Measurements from ENCODE around the gene OGA. TPM values are rescaled to one million over a fixed set of nuclear protein-coding genes. Genes with fewer than 3 reads are reported as not detected.

OGA gene
- total and polyA plus RNA-seq, 9 of the 15 experiments (the other 6 are each of a cell fraction or from before 2014, with no cell fraction given): 13.5 to 73.5 (median 59.5) TPM

DNA sequence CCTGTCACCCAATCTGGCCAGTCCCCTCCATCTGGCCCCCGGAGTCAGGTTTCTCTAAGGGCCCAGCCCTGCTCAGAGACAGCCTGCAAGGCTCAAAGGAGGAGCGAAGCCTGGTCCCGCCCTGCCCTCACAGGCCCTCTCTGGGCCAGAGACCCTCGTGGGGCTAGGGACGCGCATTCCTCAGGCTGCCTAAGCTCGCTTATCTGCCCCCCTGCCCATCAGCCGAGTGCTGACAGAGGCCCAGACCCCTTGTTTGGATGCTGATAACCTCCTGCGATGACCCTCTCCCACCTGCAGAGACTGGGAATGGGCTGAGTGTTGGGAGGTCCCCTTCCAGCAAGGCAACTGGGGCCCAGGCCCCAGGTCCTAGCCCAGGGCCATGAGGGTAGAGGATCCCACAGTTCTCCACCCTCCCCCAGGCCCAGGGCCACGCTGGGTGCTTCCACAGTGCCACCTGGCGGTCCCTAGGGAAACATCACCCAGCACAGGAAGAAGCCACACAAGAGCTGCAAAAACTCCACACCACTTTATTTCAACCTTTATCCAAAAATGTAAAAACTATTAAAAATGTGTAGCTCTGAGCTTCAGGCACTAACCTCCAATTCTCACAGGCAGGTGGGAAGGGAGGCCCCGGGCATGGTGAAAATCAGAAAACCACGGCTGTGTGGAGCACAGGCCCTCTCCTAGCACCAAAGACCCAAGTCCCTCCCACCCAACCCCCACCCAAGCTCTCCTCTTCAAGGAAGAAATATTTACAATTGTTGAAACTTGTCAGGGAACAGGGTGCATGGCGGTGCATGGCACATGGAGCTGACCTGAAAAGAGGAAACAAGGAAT lies 37.2 kb downstream of the OGA start (continued):
- TF ChIP-seq, protein P1, sequence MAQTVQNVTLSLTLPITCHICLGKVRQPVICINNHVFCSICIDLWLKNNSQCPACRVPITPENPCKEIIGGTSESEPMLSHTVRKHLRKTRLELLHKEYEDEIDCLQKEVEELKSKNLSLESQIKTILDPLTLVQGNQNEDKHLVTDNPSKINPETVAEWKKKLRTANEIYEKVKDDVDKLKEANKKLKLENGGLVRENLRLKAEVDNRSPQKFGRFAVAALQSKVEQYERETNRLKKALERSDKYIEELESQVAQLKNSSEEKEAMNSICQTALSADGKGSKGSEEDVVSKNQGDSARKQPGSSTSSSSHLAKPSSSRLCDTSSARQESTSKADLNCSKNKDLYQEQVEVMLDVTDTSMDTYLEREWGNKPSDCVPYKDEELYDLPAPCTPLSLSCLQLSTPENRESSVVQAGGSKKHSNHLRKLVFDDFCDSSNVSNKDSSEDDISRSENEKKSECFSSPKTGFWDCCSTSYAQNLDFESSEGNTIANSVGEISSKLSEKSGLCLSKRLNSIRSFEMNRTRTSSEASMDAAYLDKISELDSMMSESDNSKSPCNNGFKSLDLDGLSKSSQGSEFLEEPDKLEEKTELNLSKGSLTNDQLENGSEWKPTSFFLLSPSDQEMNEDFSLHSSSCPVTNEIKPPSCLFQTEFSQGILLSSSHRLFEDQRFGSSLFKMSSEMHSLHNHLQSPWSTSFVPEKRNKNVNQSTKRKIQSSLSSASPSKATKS (CRISPR knock-in tag; IDR thresholded peaks at IDR 0.05): no peak
- TF ChIP-seq, protein P2, sequence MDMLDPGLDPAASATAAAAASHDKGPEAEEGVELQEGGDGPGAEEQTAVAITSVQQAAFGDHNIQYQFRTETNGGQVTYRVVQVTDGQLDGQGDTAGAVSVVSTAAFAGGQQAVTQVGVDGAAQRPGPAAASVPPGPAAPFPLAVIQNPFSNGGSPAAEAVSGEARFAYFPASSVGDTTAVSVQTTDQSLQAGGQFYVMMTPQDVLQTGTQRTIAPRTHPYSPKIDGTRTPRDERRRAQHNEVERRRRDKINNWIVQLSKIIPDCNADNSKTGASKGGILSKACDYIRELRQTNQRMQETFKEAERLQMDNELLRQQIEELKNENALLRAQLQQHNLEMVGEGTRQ (CRISPR knock-in tag; IDR thresholded peaks at IDR 0.05): no peak
- no peak for TF ChIP-seq RHOXF2B (CRISPR knock-in tag; conservative IDR thresholded peaks at IDR 0.05)
- no peak for TF ChIP-seq FOXK1 (CRISPR knock-in tag; IDR thresholded peaks at IDR 0.05; ENCODE audit: borderline replicate concordance)
- TF ChIP-seq ZNF232 (CRISPR knock-in tag; IDR thresholded peaks at IDR 0.05): no peak
- TF ChIP-seq, protein P3, sequence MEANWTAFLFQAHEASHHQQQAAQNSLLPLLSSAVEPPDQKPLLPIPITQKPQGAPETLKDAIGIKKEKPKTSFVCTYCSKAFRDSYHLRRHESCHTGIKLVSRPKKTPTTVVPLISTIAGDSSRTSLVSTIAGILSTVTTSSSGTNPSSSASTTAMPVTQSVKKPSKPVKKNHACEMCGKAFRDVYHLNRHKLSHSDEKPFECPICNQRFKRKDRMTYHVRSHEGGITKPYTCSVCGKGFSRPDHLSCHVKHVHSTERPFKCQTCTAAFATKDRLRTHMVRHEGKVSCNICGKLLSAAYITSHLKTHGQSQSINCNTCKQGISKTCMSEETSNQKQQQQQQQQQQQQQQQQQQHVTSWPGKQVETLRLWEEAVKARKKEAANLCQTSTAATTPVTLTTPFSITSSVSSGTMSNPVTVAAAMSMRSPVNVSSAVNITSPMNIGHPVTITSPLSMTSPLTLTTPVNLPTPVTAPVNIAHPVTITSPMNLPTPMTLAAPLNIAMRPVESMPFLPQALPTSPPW (CRISPR knock-in tag; IDR thresholded peaks at IDR 0.05): peak; percentile 33; the same call in 1 of the 2 replicates
- TF ChIP-seq NONO (IDR thresholded peaks at IDR 0.05; ENCODE audit: low read depth in 2 of 2, low read length in 1 of 2): no peak
- no peak for TF ChIP-seq MTF1 (CRISPR knock-in tag; IDR thresholded peaks at IDR 0.05; ENCODE audit: borderline replicate concordance)
- no peak for TF ChIP-seq ZNF76 (CRISPR knock-in tag; IDR thresholded peaks at IDR 0.05; ENCODE audit: borderline replicate concordance)
- no peak for TF ChIP-seq PYGO2 (tag; IDR thresholded peaks at IDR 0.05)
- TF ChIP-seq, protein P4, sequence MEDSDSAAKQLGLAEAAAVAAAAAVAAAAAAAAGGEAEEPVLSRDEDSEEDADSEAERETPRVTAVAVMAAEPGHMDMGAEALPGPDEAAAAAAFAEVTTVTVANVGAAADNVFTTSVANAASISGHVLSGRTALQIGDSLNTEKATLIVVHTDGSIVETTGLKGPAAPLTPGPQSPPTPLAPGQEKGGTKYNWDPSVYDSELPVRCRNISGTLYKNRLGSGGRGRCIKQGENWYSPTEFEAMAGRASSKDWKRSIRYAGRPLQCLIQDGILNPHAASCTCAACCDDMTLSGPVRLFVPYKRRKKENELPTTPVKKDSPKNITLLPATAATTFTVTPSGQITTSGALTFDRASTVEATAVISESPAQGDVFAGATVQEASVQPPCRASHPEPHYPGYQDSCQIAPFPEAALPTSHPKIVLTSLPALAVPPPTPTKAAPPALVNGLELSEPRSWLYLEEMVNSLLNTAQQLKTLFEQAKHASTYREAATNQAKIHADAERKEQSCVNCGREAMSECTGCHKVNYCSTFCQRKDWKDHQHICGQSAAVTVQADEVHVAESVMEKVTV (CRISPR knock-in tag; IDR thresholded peaks at IDR 0.05): peak; percentile 63
- TF ChIP-seq ASH1L (IDR thresholded peaks at IDR 0.05; ENCODE audit: borderline replicate concordance, low read depth, partially characterized antibody): no peak
- no peak for TF ChIP-seq KAT7 (CRISPR knock-in tag; IDR thresholded peaks at IDR 0.05; ENCODE audit: borderline replicate concordance)
- no peak for TF ChIP-seq LCOR (CRISPR knock-in tag; IDR thresholded peaks at IDR 0.05)
- TF ChIP-seq EHMT2 (IDR thresholded peaks at IDR 0.05): no peak
- no peak for TF ChIP-seq KDM2B (CRISPR knock-in tag; IDR thresholded peaks at IDR 0.05)
- TF ChIP-seq, protein P5, sequence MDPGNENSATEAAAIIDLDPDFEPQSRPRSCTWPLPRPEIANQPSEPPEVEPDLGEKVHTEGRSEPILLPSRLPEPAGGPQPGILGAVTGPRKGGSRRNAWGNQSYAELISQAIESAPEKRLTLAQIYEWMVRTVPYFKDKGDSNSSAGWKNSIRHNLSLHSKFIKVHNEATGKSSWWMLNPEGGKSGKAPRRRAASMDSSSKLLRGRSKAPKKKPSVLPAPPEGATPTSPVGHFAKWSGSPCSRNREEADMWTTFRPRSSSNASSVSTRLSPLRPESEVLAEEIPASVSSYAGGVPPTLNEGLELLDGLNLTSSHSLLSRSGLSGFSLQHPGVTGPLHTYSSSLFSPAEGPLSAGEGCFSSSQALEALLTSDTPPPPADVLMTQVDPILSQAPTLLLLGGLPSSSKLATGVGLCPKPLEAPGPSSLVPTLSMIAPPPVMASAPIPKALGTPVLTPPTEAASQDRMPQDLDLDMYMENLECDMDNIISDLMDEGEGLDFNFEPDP (CRISPR knock-in tag; IDR thresholded peaks at IDR 0.05): no peak
- no peak for TF ChIP-seq PTBP1 (IDR thresholded peaks at IDR 0.05; ENCODE audit: low read depth, low read length)
- TF ChIP-seq MAZ (CRISPR knock-in tag; conservative IDR thresholded peaks at IDR 0.05 in 1 of 2, IDR thresholded peaks at IDR 0.05 in 1 of 2): peak in 1 of 2 experiments; percentile 42; a peak in 1 of 4 replicates

Data from K562 (cell line).